HG03280 (cell line): ENCODE data around the gene DUOXA2.
"Not testable (repeated sequence)": the region's sequence is repeated elsewhere in the genome, so short reads cannot be mapped to it uniquely, and the experiment has no call there.

Source experiments
- ATAC-seq: cut with Tn5 transposase; IDR thresholded peaks from one replicate; pipeline ENCODE4 v1.9.1; 2021; ENCODE audit warnings: mild to moderate bottlenecking, moderate library complexity; ENCODE audit not compliant: unreplicated experiment

Gene DUOXA2

DNA sequence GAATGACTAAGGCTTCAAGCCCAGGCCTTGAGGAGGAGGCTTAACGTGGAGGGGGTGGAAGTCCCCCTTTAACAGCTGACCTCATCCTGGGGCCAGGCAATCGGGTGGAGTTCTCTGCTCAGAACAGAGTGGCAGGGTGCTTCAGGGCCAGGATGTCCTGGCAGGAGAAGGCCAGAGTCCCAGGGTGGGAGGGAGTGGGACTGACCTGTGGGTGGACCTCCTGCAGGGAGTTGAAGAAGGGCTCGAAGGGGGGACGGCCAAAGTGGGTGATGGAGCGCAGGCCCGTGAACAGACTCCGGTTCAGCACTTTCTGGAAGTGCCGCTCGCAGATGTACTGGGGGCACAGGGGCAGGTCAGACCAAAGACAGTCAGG lies 19.8 kb upstream of the DUOXA2 start:
- ATAC-seq: no peak

DNA sequence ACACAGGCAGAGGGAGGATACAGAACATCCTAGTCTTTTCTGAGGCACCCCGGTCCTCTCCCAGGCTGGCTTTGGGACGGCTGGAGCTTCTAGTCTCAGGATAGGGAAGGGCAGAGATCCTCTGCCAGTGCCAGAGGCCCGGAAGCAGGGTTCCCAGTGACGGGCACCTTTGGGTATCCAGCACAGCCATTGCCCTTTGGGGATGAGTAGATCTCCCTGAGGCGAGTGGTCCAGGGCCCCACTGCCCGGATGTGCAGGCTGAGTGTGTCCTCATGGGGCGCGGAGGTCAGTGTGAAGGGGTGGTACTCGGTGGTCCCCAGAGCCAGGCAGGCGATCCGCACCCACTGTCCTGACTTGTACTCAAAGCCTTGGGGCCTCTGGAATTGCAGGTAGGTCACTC lies 18.5 kb upstream of the DUOXA2 start:
- ATAC-seq: no peak

DNA sequence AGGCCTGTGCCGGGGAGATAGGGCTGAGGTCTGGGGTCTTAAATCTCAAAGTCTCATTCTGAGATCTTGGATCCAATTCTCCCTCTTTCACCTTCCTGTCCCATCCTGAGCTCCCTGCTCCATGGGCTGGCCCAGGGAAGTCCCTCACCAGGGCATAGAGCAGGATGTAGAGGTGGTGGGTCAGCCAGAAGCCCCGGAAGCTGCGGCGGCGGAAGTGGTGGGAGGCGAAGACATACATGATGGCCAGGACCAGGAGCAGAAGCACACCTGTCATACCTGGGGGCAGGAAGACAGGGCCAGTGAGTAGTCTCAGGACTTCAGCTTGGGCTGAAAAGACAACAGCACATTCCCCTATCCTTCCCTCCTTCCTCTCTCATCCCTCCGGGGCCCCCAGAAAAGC lies 16.7 kb upstream of the DUOXA2 start:
- no peak for ATAC-seq

DNA sequence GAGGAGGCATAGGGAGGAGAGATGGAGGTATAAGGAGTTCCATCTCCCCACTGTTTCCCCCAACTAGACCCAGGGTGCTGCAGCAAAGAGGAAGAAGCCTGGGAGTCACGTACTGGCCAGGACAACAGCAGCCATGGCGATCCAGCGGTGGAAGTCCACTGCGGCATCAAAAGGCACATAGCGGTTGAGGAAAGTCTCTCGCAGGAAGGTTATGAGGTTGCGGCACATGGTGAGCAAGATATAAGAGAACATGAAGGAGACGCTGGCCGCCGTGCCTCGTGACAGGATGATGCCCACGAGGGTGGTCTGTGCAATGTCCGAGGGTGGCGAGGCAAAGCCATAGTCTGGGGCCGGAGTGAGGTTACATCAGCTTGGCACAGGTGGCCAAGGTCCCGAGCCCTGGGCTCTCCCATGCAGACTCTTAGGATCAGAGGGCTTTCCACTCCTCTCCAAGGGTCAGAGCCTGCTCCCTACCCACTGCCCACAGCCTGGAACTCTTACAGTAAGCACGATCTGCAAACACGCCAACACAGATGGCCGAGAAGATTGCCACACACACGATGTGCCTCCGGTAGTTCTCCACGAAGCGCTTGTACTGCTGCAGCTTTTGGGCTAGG lies 14.5 kb upstream of the DUOXA2 start:
- ATAC-seq: no peak

DNA sequence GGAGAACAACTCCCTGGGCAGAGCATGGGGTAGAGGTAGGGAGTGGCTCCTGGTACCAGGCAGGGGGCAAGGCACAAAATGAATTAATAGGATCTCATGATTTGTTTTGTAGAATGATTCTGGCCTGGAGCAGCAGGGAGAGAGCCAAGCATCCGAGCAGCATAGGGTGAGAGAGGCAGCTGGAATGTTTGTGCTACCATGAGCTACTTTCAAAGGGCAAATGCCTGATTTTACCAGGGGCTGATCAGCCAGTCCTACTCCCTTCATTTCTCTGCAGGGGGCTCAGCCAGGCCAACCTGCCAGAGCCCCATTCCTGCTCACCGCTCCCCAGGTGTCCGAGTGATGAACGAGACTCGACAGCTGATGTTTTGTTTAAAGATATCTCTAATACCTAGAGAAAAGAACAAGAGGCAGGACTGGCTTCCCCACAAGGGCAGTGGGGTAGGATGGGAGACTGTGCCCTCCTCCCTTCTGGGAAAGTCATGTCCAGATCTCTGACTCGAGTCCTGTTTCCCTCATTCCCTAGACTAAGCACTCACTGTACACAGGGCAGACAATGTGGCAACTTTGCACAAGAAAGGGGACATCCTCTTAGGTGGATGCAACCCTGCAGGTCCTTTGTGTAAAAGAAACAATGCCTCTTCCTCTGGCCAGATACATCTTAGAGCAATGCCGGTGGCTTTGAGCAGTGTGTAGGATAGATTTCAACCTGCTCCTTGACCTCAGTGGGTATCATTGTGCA lies 13.1 kb upstream of the DUOXA2 start:
- ATAC-seq: no peak

DNA sequence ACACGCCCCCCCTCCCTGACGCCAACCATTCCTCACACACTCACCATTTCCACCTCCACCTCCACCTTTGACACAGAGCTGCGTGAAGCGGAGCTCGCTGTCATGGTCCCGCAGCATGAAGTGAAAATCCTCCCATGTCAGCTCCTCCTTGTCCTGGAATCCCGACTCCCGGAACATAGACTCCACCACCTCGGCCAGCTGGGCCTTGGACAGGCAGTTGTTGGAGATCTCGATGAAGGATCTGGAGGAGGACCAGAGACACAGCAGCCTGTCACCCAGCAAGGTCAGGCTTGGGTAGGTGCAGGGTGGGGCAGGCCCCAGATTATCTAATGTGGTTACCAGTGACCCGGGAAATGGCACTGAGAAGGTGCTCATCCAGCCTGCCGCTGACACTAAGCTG lies 12.4 kb upstream of the DUOXA2 start:
- no peak for ATAC-seq

DNA sequence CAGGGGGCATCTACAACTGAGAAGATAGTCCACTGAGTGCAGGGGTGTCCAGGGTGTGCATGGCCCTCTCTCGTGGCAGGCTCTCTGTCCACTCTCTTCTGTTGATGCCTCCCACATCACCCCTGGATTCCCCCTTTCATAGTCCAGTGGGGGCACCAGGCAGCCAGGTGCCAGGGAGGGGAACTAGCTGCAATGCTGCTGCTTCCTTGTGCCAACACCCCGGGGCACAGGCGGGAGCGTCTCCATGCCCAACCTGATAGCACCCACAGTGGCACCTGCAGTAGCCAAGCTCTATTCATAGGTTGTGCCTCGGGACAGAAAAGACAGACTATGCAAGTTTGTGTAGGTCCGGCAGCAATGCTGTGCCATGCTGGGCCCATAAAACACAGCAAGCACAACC lies 11.9 kb upstream of the DUOXA2 start:
- ATAC-seq: no peak

DNA sequence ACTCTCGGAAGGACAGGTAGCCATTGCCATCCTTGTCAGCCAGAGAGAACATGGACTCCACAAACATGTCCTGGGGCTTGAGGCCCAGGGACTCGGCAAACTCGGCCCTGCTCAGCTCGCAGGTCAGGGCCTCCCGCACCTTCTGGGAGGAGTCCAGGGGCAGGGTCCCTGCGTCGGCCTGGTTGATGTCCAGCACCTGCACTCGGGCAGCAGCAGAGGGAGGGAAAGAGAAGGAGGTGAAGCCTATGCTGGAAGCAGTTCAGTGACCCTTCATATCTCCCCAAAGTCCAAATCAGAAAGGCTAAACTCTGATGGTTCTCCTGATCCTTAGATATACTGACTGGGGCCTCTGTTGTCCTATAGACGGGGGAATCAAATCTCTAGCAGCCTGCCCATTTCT lies 10.0 kb upstream of the DUOXA2 start:
- not testable (repeated sequence) for ATAC-seq

DNA sequence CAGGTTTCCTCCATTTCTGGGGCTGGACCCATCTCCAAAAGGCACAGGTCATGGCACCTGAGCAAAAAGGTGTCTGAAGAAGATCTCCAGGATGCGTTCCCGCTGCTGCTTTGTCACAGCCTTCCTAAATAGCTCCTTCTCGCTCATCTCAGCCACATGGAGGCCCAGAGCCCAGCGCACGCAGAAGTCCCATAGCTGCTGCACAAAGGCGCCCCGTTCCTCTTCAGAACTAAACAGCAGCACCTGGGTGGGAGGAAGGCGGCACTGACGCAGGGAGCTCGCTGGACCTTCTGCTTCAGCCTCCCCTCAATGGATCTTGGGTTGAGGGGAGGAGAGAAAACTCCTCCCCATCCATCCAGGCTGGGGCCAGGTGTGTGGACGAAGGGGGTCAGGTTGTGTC lies 8.5 kb upstream of the DUOXA2 start:
- ATAC-seq: no peak

DNA sequence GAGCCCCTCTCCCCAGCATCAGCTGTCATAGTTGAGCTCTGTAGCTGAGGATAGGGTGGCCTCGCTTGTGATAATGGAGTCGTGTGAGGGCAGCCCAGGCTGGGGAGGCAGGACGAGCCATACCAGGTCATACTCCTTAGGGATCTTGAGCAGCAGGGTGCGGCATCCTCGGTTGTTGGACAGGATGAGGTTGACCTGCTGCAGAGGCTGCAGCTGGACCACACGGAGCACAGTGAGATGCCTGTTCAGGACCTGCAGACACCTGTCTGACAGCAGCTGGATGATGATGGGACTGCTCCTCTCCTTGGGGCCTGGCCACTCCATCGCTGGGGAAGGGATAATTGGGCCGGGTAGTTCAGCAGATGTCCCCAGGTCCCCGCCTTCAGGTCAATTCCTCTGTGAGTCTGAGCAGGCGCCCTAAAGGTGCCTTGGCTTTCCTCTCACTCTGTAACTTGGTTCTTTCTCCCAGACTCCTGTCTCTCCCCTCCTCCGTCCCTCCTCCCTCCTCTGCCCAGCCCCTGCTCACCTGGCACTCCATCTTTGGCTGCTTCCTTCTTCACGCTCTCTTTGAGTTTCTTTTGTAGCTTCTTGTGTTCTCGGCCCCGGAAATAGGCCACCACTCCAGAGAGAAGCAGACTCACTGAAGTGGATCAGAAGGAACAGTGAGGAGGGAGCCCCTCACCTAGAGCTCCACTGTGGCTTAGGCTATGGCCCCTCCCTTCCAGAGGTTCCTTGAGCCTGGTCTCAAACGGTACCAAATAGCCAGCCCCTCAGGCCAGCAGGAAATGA lies 7.9 kb upstream of the DUOXA2 start:
- ATAC-seq: no peak

DNA sequence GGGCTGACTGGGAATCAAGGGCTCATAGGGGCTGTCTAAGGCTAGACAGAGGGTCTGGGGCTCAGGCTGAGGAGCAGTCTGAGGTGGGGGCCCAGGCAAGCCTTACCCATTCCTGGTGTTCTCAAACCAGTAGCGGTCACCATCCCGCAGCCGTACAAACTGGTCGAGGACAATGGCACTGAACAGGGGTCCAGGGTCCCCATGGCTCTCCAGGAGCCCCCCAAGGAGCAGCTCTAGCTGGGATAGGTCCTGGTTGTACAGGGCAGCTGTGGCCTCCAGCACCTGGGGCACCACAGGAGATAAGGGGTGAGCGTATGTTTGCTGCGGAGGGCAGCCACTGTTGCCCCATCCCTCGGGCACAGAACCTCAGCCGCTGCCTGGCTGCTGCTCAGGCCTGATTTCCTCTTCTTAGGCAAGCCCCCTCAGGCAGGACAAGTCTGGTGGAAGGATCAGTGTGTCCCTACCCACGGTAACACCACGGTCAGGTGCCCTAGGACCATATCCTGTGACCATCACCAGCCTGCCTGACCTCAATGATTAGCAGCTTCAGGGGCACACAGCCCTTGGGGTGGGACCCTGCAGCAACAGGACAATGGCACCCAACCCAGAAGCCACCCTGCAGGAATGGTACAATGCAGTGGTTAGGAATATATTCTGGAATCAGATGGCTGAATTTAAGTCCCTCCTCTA lies 6.0 kb upstream of the DUOXA2 start:
- ATAC-seq: no peak

DNA sequence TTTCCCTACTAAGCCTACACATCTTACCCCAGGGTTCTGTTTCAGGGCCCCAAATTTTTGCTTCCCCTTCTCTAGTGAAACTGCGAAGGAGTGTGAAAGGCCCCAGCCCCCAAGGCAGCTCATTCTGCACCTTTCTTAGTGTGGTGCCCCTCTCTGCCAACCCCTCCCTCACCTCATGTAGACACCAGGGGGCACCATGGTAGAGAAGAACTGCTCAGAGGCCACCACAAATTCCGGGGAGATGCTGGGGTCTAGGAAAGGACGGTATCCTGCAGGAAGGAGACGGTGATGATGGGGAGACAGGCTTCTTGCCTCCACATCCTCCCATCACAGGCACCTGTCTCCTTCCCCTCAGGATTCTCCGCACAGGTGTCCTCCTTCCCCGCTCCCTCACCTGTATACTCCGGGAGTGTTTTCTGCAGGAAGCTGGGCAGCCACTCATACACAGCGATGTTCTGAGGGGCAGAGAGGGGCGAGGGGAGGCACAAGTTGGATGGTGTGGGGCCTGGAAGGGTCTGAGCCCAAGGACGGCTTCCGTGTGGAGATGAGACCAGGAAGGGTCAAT lies 3.8 kb upstream of the DUOXA2 start:
- ATAC-seq: no peak

DNA sequence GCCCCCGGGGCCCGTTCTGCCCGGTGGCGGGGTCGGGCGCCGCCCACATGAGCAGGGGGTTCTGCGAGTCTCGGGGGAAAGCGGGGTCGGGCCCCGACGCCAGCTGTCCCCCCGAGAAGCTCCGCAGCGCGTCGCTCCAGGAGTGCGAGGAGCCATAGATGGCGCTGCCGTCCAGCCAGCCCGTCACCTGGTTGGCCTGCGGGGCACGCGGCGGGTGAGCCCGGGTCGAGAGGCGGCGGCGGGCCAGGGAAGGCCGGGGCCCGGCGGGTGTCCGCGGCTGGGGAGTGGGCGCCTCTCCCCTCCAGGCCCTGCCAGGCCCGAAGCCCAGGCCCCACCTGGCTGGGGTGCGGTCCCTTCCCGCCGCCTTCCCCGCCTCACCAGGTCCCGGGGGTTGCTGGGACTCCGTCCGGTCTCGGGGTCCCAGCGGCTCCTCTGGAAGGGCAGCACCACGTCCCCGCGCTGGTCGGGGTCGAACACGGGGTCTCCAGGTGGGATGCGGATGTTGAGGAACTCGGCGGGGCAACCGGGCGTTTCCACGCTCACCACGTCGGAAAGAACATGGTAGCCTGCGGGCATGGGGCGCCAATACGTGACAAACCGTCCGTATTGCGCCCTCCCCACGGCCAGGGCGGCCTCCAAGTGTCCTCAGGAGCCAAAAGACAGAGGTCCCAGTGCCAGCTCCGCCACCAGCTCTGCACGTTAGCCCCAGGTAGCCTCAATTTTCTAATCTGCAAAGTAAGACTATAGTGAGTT lies 2.6 kb upstream of the DUOXA2 start:
- no peak for ATAC-seq

DNA sequence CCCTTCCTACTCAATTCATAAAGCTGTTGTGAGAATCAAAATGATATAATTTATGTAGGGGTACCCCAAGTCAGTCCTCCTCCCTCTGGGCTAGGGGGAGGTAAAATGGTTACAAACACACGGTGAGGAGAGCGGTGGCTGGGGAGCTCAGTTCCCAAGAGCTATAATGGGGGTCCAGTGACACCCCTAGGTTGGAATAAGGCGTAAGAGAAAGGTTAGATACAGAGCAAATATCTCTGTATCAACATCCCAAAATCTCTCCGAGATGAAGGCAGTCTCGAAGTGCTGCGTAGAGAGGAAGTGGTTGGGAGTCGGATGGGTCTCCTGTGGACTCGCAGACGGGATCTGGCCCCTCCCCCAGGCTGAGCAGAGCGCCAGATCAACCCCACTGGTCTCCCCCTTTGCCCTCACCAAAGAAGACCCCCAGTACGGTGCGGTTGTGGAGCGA lies 2.0 kb upstream of the DUOXA2 start:
- ATAC-seq: no peak

DNA sequence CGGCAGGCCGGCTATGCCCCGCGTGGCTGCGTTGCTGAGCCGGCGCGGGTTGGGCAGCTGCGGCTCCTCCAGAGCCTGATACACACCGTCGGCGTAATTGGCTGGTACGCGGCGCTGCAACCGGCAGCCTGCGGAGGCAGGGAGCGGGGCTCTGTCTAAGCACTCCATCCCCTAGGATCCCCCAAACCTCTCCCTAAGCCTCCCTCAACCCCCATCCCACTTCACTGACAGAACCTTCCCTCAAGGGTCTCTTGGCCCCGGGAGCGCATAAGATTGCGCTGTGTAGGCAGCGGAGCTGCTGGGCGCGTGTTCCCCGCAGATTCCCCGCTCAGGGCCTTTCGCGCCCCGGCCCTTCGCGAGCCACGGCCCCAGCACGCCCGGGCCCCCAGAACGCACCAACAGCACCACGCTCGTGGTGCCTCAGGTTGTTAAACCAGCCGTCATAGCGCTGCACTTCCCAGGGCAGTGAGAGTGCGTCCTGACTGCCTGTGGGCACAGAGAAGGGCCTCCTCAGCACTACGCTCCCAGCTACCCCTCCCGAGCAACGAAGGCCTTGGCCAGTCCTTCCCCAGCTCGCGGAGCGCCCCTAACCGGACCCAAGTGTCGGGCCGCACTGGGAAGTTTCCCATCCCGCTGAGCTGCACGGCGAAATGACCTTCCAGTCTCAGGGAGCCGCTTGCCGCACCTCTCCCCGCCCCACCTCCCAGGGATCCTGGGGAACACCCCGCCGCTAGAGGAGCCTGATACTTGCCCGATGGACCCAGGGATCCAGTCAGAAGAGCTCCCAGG lies 1.3 kb upstream of the DUOXA2 start:
- ATAC-seq: no peak

DNA sequence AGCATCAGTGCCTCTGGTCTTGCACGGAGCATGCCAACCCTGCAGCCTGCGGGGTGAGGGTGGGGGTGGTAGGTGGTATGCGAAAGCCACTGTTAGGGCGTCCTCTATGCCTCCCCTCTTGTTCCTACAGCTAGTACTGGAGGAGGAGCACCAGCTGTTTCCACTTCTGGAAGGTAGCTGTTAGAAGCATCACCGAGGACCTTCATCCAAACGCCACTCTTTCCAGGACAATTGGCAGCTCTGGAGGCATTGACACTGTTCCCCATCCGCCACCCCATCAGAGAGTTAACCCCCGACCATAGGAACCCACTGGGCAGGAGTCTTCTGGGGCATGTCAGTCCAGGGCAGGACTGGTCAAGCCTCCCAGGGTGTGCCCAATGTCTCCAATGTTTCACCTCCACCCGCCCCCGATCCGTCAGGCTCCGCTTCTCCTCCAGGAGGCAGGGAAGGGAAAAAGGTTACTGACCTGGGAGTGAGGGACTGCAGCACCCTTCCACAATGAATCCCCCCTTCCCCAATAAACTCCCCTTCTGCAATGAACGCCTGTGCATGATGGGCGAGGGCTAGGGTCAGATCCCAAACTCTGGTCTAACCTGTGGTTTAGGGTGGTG lies 641 bp upstream of the DUOXA2 start:
- ATAC-seq: no peak

DNA sequence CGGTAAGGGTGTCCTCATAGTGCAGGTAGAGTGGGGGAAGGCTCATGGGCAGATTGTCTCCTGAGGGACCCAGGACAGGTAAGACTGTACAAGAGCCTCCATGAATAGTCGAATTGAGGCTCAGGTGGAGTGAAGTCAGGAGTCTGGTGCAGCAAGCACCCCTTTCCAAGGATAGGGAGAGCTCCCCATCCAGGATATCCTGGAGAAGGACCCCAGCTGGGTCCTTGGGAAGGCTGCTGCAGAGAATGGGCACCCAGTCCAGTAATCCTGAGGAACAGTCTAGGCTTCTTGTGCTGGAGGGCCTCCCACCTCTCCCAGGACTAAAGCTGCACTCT lies 592 bp downstream of the DUOXA2 start:
- ATAC-seq: no peak

DNA sequence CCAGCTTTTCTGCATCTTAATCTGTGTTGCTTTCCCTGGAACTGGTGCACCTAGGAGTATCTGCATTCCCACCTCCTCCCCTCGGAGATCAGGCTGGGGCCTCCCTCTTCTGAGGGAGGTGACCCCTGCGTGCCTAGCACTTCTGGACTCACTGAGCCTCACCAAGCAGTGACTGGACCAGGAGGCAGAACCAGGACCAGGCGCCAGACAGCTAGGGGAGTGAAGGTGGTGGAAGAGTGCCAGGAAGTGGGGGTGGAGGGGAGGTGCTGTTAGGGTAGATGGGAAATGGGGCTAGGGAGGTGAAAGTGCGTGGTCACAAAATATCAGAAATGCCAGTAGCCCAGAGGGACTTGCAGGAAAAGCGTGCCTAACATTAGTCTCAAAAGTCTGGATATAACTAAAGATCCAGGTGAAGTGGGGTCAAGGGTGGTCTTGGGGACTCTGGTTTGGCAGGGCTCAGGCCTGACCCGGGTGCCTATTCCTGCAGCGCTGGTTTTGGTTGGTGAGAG lies 1.2 kb downstream of the DUOXA2 start:
- ATAC-seq: no peak

DNA sequence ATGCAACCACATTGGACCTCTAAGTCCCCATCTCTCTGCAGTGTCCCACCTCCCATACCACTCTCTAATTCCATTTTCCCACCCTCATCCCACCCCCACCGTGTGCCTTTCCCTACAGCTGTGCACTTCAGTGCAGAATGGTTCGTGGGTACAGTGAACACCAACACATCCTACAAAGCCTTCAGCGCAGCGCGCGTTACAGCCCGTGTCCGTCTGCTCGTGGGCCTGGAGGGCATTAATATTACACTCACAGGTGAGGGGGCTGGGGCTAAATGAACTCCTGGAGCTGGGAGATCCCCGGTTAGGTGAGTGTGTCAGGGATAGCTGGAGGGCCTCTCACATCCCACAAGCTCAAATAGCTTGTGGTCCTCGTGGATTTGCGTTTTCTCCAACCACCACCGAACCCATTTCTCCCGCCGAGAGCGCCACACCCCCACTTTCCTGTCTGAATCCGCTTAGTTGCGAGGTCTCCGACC lies 1.9 kb downstream of the DUOXA2 start:
- ATAC-seq: no peak
